ENCODE data around the gene INPP5A. TPM values are rescaled to one million over a fixed set of nuclear protein-coding genes. Genes with fewer than 3 reads are reported as not detected.

Gene INPP5A
- total RNA-seq, 1 experiment from 2014 or later = 44.5 TPM

- H3K27ac Mint-ChIP-seq (ENCODE audit: unreplicated experiment) = no peak overlapping the region
Observed at GRCh38 chr10:132554991-132555647, 17.5 kb downstream of the INPP5A start.

GRCh38 chr10:132555648-132556575 is 18.3 kb downstream of the INPP5A start:
- ChIA-PET CTCF (no interaction called here), POLR2A (no interaction called here)
- Mint-ChIP-seq H3K9me3 (ENCODE audit: unreplicated experiment) (no peaks in the 10 kb centered on the region), H3K4me1 (ENCODE audit: low read depth, unreplicated experiment) (peaks cover 10% of the 10 kb centered on the region), H3K36me3 (ENCODE audit: insufficient read depth, unreplicated experiment) (no peaks in the 10 kb centered on the region), H3K4me3 (ENCODE audit: unreplicated experiment) (no peak overlapping the region), H3K27ac (ENCODE audit: unreplicated experiment) (no peak overlapping the region), H3K27me3 (ENCODE audit: insufficient read depth, unreplicated experiment) (no peaks in the 10 kb centered on the region)
- no peaks in the 10 kb centered on the region for H3K27me3 ChIP-seq (replicated peaks; ENCODE audit: control insufficient read depth, insufficient read depth, low read length)
- TF ChIP-seq, protein P1, sequence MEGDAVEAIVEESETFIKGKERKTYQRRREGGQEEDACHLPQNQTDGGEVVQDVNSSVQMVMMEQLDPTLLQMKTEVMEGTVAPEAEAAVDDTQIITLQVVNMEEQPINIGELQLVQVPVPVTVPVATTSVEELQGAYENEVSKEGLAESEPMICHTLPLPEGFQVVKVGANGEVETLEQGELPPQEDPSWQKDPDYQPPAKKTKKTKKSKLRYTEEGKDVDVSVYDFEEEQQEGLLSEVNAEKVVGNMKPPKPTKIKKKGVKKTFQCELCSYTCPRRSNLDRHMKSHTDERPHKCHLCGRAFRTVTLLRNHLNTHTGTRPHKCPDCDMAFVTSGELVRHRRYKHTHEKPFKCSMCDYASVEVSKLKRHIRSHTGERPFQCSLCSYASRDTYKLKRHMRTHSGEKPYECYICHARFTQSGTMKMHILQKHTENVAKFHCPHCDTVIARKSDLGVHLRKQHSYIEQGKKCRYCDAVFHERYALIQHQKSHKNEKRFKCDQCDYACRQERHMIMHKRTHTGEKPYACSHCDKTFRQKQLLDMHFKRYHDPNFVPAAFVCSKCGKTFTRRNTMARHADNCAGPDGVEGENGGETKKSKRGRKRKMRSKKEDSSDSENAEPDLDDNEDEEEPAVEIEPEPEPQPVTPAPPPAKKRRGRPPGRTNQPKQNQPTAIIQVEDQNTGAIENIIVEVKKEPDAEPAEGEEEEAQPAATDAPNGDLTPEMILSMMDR (IDR thresholded peaks at IDR 0.05; ENCODE audit: insufficient read depth in 1 of 2, low read depth in 1 of 2, low read length in 1 of 2, severe bottlenecking in 1 of 2, unreplicated experiment in 1 of 2) = no peak
- BruUV-seq (replicated peaks) = no TSS peak
- no peak for DNase-seq
- no peak overlapping the region for H3K4me3 ChIP-seq (ENCODE audit: low read depth, low read length)
- intact Hi-C loops (cut with micrococcal nuclease; ENCODE audit: unreplicated experiment) = no loop called here
- H3K4me1 ChIP-seq = peaks cover 4% of the 10 kb centered on the region
- no peaks in the 10 kb centered on the region for H3K36me3 ChIP-seq (ENCODE audit: control insufficient read depth, insufficient read depth, low read length)
- H3K9me3 ChIP-seq = no peaks in the 10 kb centered on the region

More at GRCh38 chr10:132554991-132555647, 17.5 kb downstream of the INPP5A start:
- no peak for DNase-seq
- Histone ChIP-seq H3K4me1 (peaks cover 4% of the 10 kb centered on the region), H3K9me3 (no peaks in the 10 kb centered on the region), H3K36me3 (ENCODE audit: control insufficient read depth, insufficient read depth, low read length) (no peaks in the 10 kb centered on the region), H3K27me3 (replicated peaks; ENCODE audit: control insufficient read depth, insufficient read depth, low read length) (no peaks in the 10 kb centered on the region), H3K4me3 (ENCODE audit: low read depth, low read length) (no peak overlapping the region)
- Mint-ChIP-seq H3K4me3 (ENCODE audit: unreplicated experiment) (no peak overlapping the region), H3K36me3 (ENCODE audit: insufficient read depth, unreplicated experiment) (no peaks in the 10 kb centered on the region), H3K27me3 (ENCODE audit: insufficient read depth, unreplicated experiment) (no peaks in the 10 kb centered on the region), H3K4me1 (ENCODE audit: low read depth, unreplicated experiment) (peaks cover 10% of the 10 kb centered on the region), H3K9me3 (ENCODE audit: unreplicated experiment) (no peaks in the 10 kb centered on the region)
- no TSS peak for BruUV-seq (replicated peaks)
- POLR2A ChIA-PET = no interaction called here
- intact Hi-C loops (cut with micrococcal nuclease; ENCODE audit: unreplicated experiment) = no loop called here
- TF ChIP-seq, protein P1 (IDR thresholded peaks at IDR 0.05; ENCODE audit: insufficient read depth in 1 of 2, low read depth in 1 of 2, low read length in 1 of 2, severe bottlenecking in 1 of 2, unreplicated experiment in 1 of 2) = no peak
- CTCF ChIA-PET = no interaction called here

DNA sequence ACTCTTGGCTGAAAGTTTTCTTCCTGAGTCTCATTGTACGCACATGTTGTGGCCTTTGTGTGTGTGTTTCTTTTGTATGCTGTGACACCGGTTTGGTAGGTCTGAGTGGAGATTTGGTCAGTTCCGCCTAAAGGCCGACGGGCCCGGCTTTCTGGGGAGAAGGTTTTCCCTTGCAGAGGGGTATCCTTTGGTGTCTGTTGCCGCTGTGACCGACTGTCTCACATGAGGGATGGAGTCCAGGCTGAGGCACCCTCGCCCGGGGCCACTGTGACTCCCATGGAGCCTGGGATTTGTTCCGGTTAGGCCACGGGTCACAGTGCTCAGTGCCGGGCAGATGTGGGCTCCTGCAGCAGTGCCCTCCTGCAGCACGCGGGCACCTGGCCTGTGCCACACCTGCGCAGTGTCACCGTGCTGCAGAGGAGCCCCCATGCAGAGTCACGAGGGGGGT is 19.4 kb downstream of the INPP5A start:
- peaks cover 4% of the 10 kb centered on the region for H3K4me1 ChIP-seq
- no peaks in the 10 kb centered on the region for H3K9me3 ChIP-seq
- H3K4me3 ChIP-seq (ENCODE audit: low read depth, low read length) = no peak overlapping the region
- CTCF ChIA-PET = no interaction called here
- no peak overlapping the region for H3K27ac Mint-ChIP-seq (ENCODE audit: unreplicated experiment)
- intact Hi-C loops (cut with micrococcal nuclease; ENCODE audit: unreplicated experiment) = no loop called here
- no peaks in the 10 kb centered on the region for H3K27me3 Mint-ChIP-seq (ENCODE audit: insufficient read depth, unreplicated experiment)
- no peaks in the 10 kb centered on the region for H3K27me3 ChIP-seq (replicated peaks; ENCODE audit: control insufficient read depth, insufficient read depth, low read length)
- no peaks in the 10 kb centered on the region for H3K36me3 ChIP-seq (ENCODE audit: control insufficient read depth, insufficient read depth, low read length)
- TF ChIP-seq, protein P1 (IDR thresholded peaks at IDR 0.05; ENCODE audit: insufficient read depth in 1 of 2, low read depth in 1 of 2, low read length in 1 of 2, severe bottlenecking in 1 of 2, unreplicated experiment in 1 of 2) = no peak
- BruUV-seq (replicated peaks) = no TSS peak
- no peaks in the 10 kb centered on the region for H3K36me3 Mint-ChIP-seq (ENCODE audit: insufficient read depth, unreplicated experiment)
- H3K4me3 Mint-ChIP-seq (ENCODE audit: unreplicated experiment) = no peak overlapping the region
- H3K4me1 Mint-ChIP-seq (ENCODE audit: low read depth, unreplicated experiment) = peaks cover 10% of the 10 kb centered on the region
- POLR2A ChIA-PET = no interaction called here
- no peak for DNase-seq
- H3K9me3 Mint-ChIP-seq (ENCODE audit: unreplicated experiment) = no peaks in the 10 kb centered on the region
